GM18867 (cell line): ENCODE measurements around the gene SYNGR1.

ENCODE experiments used
- ATAC-seq: cut with Tn5 transposase; IDR thresholded peaks from one replicate; pipeline ENCODE4 v1.9.1; 2021; ENCODE audit warnings: mild to moderate bottlenecking, moderate library complexity; ENCODE audit not compliant: unreplicated experiment

The SYNGR1 gene

DNA sequence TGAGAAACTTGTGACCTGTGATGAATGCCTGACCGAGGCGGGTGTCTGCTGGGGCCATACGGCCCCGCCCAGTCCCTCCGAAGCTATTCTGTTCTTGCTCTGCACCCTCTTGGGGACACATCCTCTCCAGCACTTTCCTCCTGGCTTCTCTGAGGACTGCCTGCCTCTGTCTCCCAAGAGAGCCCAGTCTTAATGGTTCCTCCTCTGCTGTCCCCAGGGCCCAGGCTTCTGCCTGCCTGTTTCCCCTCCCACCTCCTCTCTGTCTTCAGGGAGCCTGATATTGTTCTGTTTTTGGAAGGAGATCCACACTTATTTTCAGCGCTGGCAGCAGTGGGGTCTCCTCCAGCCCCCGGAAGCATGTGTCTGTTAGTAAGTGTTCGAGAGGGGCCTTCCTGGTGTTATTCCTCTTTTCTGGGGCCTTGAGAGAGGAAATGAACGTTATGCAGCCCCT is 18.7 kb downstream of the SYNGR1 start:
- no peak for ATAC-seq

DNA sequence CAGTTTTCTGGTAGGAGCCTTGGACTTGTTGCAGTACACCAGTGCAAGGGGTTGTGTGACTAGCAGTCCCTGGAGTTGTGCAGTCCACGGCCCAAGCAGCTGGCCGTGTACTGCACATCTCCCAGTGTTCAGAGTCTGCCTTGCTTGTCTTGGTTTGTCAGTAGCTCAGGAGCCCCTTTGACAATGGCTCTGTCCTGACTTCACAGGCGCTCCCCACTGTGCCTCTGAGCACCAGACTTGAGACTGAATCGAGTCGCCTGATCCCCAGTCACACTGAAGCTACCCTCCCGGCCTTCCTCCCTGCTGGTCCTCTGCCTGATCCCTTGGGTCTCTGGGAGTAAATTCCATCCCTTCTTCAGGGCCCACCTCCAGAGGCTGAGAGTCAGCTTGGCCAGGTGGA is 19.4 kb downstream of the SYNGR1 start:
- ATAC-seq: no peak

DNA sequence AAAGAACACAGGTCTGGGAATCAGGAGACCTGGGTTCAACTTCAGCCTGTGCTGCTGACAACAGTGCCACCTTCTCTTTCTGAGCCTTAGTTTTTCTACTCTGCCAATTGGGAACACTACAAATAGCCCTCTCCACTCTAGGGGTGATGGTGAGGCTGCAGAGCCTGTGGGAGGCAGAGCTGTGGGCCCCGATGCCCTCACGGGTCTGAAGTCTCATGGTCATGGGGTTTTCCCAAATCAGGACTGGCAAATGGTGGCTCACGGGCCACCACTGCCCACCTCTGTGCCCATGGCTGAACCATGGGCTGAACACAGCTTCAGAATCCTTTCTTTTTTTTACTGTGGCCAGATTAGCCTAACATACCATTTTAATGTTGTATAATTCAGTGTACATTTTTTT is 19.8 kb downstream of the SYNGR1 start:
- no peak for ATAC-seq

DNA sequence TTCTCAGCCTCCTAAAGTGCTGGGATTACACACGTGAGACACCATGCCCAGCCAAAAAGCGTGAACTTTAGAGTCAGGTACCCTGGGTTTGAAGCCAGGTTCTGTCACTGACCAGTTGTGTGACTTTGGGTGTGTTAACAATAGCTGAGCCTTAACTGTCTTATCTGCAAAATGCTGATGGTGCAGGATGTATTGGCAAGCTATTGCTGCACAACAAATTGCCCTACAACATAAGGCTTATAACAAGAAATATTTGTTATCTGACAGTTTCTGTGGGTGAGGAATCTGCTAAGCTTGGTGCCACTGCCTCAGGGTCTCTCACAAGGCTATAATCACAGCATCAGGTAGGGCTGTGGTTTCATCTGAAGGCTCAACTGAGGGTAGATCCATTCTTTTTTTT is 21.9 kb downstream of the SYNGR1 start:
- ATAC-seq: no peak

DNA sequence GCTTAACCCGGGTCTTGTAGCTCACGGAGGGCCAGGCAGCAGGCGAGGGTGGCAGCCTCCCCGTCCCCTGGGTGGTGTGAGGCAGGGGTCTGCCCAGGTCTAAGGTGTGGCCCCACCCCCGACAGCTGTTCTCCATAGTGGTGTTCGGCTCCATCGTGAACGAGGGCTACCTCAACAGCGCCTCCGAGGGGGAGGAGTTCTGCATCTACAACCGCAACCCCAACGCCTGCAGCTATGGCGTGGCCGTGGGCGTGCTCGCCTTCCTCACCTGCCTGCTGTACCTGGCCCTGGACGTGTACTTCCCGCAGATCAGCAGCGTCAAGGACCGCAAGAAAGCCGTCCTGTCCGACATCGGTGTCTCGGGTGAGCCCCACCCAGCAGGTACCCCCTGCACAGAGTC is 24.4 kb downstream of the SYNGR1 start:
- ATAC-seq: no peak

DNA sequence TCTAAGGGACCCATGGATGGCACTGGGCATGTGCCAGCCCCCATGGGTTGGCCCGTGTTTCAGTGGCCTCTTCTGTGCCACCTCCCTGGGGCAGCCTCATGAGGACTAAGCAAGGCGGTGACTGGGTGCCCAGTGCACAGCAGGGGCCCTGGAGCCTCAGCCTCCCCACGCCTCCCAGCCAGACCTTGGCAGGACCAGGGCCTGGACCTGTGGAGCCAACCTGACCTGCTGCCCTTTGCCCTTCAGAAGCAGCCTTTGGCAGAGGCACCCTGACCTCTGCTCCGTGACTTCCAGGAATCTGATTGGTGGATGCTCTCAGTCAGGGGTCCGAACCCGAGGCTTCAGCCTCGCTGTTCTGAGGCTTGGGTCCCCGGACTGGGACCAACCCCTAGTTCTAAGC is 25.0 kb downstream of the SYNGR1 start:
- no peak for ATAC-seq

DNA sequence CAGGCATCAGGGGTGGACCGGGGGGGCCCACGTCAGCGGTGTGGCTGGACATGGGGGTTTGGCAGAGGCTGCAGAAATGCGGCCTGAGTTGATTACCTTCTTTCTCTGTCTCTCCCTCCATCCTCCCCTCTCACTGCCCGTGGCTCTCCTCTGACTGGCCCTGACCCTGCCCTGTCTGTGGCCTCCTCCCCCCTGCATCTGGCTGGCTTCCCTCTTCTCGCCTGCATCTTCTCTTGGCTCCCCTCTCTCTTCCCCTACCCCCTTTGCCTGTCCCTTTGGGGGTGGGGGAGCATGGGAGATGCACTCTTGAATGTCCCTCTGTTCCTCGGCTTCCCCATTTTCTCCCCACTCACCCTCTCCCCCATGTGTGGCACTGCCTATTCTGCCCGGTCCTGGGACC is 25.9 kb downstream of the SYNGR1 start:
- ATAC-seq: no peak

DNA sequence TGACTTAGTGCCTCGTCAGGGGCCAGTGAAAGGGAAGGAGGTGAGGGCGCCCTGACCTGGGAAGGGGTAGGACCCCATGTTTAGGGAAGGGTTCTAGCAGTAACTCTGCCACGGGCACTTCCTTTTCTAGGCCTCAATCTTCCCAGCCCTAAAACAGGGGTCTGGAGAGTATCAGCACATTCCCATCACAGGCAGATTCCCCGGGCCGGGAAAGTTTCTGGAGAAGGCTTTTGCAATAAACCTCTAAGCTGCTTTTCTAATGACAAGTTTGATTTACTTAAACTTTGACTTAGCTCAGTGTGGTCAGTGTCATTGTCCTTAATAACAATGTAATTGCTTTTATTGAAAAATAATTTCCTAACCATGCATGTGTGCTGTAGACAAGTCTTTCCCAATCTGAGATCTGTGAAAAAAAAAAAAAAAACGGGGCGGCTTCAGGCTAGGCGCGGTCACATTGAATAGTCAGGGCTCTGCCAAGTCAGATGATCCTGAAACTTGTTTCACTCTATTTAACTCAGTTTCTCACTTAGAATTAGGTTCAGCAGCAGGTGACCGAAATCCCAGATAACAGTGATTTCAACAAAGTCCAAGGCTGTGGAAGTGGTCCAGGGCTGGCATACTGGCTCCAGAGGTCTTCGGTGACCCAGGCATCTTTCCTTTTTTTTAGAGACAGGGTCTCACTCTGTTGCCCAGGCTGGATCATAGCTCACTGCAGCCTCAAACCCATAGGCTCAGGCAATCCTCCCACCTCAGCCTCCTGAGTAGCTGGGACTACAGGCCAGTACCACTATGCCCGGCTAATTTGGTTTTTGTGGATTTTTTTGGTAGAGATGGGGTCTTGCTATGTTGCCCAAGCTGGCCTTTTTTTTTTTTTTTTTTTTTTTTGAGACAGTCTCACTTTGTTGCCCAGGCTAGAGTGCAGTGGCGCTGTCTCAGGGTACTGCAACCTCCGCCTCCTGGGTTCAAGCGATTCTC is 30.3 kb downstream of the SYNGR1 start:
- no peak for ATAC-seq

DNA sequence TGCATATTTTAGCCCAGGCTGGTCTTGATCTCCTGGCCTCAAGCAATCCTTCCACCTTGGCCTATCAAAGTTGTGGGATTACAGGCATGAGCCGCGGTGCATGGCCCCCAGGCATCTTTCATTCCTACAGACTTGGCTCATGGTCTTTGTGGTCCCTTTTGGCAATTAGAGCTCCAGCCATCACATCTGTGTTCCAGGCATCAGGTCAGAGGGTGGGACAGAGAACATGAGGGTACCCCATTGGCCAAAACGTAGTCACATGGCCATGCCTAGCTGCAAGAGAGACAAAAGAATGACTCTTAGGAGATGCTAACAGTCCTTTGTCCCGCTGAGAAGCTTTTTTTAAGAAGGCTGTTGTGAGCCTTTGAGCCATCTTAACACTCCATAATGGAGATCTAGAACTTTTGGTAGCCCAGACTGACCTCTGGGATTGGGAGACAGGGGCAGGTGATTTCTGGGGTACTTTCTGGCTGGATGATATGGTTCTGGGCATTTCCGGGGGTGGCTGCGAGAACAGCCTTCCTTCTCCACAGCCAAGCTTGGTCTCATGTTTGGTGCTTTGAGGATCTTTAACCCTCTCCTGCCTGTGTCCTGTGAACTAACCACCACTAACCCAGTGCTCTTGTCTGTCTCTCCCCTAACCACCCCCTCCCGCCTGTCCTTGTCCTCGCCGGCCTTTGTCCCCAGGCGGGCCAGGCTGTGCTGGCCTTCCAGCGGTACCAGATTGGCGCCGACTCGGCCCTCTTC is 31.4 kb downstream of the SYNGR1 start:
- no peak for ATAC-seq

DNA sequence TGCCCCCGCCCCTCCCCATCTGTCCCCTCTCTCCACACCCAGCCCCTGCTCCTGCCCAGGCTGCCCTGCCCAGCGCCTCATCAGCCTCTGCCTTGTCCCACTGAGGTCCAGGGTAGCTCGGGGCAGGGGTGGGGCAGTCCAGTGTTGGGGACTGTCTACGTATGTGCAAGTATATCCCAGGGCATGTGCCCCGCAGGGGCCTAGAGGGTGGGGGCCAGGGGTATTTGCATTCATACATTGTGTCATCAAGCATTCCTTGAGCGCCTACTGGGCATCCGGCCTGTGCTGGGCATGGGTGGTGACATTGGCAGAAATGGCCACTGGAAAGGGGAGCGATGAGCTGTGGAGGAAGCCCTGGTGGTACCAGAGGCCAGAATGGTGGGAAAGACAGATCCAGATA is 32.1 kb downstream of the SYNGR1 start:
- ATAC-seq: no peak

DNA sequence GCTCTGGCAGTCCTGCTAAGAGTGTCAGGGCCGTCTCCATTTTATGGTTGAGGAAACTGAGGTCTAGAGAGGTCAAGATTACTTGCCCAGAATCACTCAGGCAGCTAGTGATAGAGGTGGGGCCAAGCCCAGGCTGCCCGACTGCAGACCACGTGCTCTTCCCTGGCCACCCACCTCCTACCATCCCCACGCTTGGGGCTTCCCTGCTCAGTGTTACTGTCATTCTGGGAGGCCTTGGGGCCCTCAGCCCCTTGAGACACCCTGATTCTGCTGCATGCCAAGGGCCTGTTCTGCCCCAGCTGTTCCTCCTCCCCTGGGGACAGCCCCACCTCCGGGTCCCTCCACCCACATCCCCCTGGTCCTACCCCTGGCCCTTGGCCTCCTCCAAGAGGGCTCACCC is 32.6 kb downstream of the SYNGR1 start:
- no peak for ATAC-seq

DNA sequence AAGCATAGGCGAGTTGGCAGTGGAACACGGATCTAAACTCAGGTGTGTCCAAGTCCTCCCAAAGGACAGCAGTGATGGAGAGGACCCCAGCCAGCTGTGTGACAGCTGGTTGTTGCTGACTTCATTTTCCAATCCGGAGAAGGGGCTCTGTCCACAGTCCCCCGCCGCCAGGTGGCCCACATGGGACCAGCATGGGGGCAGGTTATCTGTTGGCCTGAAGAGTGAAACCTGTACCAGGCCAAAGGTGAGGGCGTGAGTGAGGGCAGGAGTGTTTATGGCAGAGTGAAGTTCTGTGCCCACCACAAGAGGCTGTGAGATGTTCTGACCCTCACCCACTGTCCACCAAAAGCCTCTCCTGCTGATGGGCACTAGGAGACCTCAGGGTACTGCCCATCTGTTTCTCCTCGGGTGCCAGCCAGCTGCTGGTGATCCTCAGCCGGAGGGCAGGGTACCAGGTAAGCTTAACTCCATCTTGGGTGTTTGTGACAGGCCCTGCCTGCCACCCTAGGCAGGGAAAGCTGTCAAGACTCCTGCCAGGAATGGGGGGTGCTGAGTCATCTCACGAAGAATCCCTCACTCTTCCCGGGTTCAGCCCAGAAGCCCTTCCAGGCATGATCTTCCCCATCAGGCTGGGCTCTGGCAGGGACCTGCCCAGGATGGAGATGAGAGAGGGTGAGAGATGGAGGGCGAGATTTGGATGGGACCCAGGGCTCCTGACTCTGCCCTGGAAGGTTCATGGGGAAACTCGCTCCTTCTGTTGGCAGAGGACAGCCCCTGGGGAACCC is 34.2 kb downstream of the SYNGR1 start:
- no peak for ATAC-seq

DNA sequence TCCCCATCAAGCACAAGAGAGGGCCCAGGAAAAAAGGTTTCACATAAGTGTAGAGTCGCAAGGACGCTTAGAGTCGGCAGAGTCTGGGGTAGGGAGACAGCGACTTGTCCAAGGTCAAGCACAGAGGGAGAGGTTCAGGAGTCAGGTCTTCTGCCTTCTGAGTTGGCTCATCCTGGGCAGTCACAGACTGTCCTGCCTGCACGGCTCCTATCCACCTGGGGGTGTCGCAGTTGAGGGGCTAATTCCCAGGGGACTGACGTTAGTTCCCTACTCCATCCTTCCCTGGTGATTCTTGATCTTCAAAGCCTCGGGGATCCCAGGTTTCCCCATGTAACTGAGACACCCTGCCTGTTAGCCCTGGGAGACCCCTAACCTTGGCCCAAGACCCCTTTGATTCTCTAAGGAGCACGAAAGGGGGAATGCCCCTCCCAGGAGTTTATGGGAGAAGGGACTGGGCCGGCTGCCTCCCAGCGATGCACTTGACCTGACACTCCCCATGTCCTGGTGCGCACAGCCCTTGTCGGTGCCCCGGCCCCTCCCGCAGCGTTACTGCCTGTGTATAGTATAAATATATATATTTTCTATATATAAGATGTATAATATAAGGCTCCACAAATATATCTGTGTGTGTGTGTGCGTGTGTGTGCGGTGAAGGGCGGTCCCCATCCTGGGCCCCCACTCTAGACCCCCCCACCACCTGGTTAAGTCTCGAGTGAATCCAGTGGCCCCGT is 35.1 kb downstream of the SYNGR1 start:
- no peak for ATAC-seq

DNA sequence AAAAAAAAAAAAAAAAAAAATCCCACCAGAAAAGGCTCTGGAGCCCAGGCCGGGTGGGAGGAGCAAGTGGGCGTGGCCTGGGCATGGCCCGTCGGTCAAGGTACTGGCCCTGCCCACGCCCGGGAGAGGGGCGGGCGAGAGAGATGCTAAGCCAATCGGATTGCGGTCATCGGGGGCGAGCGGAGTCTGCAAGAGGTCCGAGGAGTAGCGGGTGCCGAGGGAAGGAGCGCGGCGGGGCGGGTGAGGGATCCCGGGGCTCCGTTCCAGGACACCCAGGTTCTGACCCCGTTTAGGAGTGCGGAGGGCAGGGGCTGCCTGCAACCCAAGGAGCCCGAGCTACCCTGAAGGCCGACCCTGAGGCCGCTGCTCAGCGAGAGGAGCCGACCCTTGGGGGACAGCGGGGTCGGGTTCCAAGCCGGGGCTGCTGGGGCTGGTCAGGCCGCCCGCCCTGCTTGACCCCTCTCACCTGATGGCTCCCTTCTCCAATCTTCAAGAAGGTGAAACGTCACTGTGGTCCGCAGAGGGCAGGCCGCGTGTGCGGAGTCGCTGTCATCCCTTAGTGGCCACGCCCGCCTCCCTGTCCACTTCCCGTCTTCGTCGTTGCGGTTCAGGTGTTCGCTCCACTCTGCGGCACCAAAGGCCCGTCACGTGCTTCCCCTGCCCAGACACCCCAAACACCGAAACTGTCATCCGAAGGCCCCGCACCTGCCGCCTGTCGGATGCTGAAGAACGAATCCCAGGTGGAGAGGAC is 38.6 kb downstream of the SYNGR1 start:
- no peak for ATAC-seq

DNA sequence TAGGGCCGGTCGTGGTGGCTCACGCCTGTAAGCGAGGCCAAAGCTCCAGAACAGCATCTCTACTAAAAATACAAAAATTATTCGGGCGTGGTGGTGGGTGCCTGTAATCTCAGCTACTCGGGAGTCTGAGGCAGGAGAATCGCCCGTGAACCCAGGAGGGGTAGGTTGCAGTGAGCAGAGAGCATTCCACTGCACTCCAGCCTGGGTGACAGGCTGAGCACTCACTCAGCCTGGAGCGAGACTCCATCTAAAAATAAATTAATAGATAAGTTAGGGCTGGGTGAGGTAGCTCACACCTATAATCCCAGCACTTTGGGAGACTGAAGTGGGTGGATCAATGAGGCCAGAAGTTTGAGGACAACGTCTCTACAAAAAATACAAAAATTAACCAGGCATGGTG is 39.6 kb downstream of the SYNGR1 start:
- no peak for ATAC-seq

DNA sequence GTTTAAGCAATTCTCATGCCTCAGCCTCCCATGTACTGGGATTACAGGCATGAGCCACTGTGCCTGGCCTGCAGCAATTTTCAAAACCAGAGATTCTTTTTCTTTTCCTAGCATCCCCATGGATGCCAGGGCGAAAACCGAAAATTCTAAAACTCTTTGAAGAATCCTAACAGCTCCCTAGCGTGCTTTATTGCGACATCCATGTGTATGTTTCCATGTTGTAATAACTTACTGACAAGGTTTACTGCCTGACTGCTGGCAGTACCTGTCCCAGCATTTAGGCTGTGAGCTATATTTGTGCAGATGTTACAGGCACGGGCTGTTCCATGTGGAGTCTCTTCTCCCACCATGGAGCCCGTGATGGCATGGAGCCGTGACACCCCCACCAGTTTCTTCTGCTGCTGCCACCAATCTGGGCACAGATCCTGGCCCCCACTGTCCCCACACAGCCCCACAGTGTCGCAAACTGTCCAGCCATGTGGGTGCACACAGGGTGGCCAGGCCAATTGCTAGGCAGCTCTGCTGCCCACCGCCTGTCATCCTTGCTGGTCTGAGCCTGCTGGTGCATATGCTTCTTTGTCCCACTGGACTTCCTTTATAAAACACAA is 42.7 kb downstream of the SYNGR1 start:
- ATAC-seq: no peak

DNA sequence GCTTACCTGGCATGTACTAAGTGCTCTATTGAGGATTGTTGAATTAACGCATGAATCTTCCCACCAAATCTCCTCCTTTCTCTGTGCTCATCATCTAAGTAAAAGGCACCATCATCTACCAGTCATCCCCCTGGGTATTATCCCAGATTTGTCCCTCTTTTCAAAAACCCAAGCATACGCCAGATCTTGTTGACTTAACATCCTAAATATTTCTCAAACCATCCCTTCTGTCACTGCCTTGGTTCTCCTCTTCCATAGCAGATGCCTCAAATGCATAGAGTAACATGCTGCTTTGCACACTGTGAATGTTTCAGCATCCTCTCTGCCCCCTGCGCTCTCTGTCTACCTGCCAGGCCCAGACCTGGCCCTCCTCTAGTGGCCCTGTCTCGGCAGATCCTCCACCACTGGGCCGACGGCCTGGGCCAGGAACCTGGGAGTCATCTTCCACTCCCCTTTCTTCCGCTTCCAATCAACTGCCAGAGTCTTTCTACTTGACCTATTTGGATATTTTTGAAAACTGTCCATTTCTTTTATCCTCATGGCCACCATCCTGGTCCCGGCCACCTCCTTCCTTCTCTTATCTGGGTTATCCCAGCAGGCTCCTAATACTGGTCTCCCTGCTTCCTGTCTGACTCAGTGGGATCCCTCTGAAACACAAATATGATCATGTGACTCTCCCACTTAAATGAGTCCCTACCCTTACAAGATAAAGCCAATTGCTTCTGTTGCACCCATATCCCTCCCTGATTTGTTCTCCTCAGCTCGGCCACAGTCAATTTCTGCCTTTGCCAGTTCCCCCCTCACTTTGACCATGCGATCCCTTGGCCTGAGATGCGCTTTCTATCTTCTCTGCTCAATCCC is 46.4 kb downstream of the SYNGR1 start:
- ATAC-seq: no peak

DNA sequence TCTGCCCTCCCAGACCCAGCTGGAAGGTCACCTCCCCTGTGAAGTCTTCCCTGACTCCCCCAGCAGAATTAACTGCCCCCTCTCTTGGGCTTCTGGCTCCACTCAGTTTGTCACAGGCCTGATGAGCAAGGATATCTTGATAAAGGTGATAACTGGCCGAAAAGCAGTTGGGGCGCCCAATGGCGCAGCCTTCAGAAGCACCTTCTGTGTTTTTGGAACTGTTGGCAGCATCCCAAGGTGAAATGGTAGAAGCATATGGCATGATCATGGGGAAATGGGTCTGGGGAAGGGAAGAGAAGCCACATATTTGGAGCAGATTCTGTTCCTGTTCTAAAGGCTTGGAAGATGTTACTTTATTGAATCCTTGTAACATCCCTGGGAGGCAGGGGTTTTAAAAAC is 47.0 kb downstream of the SYNGR1 start:
- ATAC-seq: no peak

DNA sequence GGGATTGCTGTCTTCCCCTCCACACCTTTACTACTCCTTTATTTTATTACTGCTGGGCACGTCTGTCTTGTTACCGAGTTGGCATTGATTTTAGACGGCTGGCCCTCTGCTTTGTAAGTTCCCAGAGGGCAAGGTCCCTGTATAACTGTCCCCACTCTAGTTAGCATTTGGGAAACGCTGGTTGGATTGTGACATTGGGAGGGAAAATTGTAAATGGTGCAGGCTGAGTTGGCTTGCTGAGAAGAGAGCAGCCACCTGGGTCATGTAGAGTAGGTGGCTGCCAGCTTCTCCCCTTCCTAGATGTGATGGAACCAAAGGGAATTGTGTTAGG is 51.5 kb downstream of the SYNGR1 start:
- ATAC-seq: no peak
